CD4-positive, alpha-beta T cell treated with Interleukin-21 for 1 hour (primary cell): ENCODE measurements around the gene FTO.
"Not testable (repeated sequence)": the region's sequence is repeated elsewhere in the genome, so short reads cannot be mapped to it uniquely, and the experiment has no call there.

Experiments
- DNase-seq: peaks from one replicate; pipeline ENCODE4 v3.0.0-alpha.2; 2020

The FTO gene

DNA sequence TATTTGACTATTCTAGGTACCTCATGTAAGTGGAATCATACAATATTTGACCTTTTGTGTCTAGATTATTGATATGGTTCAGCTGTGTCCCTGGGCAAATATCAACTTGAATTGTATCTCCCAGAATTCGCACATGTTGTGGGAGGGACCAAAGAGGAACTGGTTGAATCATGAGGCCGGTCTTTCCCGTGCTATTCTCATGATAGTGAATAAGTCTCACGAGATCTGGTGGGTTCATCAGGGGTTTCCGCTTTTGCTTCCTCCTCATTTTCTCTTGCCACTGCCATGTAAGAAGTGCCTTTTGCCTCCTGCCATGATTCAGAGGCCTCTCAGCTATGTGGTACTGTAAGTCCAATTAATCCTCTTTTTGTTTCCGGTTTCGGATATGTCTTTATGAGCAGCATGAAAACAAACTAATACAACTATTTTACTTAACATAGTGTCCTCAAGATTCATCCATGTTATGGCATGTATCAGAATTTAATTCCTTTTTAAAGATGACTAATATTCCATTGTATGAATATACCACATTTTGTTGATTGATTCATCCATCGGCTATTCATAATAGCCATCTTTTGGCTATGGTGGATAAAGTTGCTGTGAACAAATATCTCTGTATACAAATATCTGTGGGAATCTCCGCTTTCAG is 129.1 kb downstream of the FTO start:
- no peak for DNase-seq

DNA sequence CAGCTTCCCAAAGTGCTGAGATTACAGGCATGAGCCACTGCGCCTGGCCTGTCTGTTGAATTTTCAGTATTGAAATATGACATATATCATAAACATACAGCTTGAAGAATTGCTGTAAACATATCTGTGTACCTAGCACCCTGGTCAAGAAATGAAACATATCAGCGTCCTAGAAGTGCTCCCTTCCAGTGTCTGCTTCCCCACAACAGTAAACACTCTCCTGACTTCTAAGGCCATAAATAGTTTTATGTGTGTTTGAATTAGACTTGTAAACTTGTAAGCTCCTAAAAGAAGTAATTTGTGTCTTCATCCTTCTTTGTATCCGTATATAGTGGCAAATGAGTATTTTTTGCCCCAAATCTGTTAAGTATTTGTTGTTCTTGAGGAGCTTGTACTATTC is 132.2 kb downstream of the FTO start:
- no peak for DNase-seq

GRCh38 chr16:53836680-53837079 is 132.7 kb downstream of the FTO start:
- no peak for DNase-seq

GRCh38 chr16:53837426-53837825 is 133.5 kb downstream of the FTO start:
- DNase-seq = no peak

GRCh38 chr16:53839150-53839549 is 135.2 kb downstream of the FTO start:
- no peak for DNase-seq

DNA sequence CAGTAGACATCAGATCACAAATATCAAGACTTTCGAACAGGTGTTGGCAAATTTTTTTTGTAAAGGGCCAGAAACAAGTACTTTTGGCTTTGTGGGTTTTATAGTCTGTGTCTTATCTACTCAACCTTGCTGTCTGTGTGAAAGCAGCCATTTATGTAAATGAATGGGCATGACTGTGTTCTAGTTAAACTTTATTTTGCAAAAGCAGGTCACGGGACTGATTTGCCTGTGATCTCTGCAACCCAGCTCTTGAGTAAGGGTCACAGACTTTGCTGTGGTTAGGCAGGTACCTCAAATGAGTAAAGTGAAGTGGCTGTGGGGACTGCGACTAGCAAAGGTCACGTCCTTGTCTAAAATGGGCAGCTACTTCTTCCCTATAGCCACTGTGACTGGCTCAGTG is 136.5 kb downstream of the FTO start:
- DNase-seq = no peak

- DNase-seq = no peak
Measured at GRCh38 chr16:53841884-53842283, 137.9 kb downstream of the FTO start.

DNA sequence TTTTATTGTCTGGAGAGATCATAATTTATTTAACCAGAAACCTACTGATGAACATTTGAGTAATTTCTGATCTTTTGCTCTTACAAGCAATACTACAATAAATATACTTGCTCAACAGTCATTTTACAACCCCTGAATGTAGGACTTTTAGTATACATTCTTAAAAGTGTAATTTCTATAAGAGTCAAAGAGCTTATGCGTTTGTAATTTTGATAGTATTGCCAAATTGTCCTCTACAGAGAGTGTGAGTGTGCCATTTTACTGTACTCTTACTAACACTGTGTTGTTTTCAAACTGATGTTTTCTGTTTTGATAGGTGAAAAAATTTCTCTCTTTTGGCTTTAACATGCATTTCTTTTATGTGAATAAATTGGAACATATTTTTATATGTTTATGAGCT is 139.1 kb downstream of the FTO start:
- DNase-seq = no peak

DNA sequence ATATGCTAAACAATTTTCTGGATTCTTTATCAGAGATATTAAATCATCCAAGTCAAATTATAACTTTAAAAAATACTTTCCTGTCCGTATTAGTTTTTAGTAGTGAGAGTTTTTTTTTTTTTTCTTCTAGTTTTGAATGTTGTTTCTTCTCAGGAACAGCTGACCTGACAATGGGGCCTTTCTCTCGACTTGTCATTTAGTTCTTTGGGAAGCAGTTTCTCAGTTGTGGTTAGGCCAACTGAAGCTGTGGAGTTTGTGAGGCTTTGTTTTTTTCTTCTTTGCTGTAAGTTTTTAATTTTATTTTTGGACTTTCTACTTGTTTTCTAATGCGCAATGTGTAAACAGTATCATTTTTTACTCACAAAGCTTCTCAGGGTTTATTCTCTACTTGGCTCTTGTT is 140.8 kb downstream of the FTO start:
- no peak for DNase-seq

DNA sequence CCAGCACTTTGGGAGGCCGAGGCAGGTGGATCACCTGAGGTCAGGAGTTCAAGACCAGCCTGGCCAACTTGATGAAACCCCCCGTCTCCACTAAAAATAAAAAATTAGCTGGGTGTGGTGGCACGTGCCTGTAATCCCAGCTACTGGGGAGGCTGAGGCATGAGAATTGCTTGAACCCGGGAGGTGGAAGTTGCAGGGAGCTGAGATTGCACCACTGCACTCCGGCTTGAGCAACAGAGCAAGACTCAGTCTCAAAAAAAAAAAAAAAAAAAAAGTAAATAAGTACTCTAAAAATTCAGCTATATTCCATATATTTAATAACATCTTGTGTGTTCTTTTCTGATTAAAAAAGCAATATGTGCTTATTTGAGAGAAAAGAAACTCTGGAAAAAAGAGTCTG is 142.6 kb downstream of the FTO start:
- not testable (repeated sequence) for DNase-seq

GRCh38 chr16:53846971-53847370 is 143.0 kb downstream of the FTO start:
- DNase-seq = no peak

DNA sequence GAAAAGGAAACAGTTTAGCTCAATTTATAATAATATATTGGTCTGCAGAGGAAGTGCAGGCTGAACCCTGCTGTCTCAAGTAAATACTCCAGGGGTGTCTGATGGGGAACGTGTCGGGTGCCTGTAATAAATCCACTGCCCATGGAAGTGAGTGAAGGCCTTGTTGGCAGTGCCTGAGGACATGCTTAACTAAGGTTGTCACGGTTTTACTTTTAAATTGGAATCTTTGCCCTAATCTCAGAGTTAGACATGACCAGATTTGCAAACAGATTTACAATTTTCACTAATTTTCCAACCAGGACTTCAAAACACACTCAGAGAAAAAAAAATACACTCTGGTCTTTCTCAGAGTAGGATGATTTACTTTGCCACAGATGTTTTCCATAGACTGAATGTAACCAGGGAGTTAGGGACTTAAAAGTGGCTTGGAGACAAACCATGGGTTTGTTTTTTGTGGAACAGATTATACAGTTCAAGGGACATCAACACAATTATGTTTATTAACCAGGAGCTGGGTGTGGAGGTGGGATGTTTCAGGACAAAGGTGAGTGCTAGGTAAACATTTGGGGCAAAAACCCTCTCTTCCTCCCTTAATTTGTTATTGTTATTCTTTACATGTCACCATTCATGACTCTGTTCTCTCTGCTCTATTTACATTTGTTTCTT is 144.5 kb downstream of the FTO start:
- no peak for DNase-seq

GRCh38 chr16:53848950-53849349 is 145.0 kb downstream of the FTO start:
- no peak for DNase-seq

DNA sequence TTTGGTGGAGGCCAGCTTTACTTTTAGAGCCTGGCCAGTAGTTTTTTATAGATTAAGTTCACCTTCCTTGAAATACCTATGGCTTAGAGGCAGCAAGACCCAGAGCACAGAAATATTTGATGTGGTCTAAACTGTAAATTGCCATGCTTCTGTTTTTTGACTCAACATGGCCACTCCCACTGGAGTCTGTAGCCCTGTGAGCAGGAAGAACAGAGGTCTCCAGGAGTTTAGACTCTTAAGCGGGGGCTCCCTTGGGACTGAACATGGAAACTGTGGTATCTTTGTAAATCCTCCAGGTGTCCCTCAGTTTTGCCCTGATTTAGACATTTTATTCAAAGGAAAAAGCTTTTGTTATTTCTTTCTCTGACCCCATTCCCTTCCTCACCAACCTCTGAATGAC is 145.6 kb downstream of the FTO start:
- no peak for DNase-seq

DNA sequence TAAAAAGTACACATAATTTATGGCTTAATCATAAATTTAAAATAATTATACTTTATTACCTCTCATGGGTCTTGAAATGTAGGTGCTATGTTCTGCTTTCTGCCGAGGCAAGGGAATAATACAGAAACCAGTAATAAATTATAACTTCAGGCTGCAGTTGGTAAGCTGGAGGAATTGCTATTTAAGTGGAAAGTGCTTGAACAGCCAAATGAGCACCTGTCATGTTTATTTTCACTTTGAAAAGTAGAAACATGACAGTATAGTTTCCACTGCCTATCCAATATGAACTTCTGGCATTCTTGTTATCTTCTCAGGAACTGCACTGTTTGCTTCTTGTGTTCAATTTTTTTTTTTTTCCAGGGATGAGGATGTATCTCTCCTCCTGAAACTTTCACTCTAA is 146.0 kb downstream of the FTO start:
- DNase-seq = no peak

GRCh38 chr16:53852678-53853077 is 148.7 kb downstream of the FTO start:
- no peak for DNase-seq

- no peak for DNase-seq
Measured at GRCh38 chr16:53855056-53855455, 151.1 kb downstream of the FTO start.

GRCh38 chr16:53855511-53855910 is 151.6 kb downstream of the FTO start:
- no peak for DNase-seq

GRCh38 chr16:53859995-53860540 is 156.1 kb downstream of the FTO start:
- DNase-seq = no peak

GRCh38 chr16:53863861-53864260 is 159.9 kb downstream of the FTO start:
- DNase-seq = no peak

DNA sequence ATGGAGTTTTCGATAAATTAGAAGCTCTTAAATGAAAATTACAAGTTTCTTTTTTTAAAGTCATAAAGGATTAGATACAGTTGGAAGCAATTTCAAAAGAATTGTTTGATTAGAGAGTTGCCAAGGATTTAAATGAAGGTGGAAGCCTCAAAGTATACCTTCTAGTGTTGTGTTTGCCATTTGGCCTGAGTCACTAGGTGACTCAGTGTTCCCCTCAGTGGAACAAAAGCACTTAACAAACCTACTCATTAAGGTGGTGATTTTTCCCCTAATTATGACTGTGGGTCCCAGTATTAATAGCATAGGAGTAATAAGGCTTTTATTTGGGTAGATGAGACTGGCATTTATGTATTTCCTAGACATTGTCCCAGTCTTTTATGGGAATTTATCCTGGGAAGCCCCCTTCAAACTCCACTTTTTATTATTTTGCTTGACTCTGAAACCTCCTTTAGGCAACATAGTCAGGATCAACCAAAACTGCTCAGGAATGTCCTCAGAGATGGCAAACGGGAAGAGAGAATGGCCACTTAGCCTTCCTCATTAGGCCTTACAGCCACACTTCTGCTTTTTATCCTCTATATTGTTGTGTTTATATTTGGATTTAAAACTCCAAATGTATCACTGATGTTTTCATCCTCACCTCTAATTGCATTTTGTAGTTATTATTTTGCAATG is 161.0 kb downstream of the FTO start:
- DNase-seq = no peak

- DNase-seq = no peak
Measured at GRCh38 chr16:53865494-53865863, 161.5 kb downstream of the FTO start.

DNA sequence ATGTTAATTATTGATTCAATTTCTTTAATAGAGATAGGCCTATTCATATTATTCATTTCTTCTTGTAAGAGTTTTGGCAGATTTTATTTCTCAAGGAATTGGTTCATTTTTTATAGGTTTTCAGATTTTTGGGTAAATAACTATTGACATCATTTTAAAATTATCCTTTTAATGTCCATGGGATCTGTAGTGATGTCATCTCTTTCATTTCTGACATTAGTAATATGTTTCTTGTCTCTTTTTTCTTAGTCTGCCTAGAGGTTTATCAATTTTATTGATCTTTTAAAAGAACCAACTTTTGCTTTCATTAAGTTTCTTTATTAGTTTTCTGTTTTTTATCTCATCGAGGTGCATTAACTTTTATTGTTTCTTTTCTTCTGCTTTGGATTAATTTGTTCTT is 162.6 kb downstream of the FTO start:
- no peak for DNase-seq

- DNase-seq = no peak
Measured at GRCh38 chr16:53870831-53871230, 166.9 kb downstream of the FTO start.
